DOHH2 (cell line): ENCODE data around the gene ADAT1.

Source experiments
- CTCF ChIP-seq: fragments of 200-600 bp; sonication (generic); IDR thresholded peaks from one replicate; pipeline ENCODE4 v1.5.1; 2014; ENCODE audit warnings: antibody characterized with exemption, mild to moderate bottlenecking, low read depth, low read length; ENCODE audit not compliant: poor library complexity, severe bottlenecking
- EZH2phosphoT487 ChIP-seq: fragments of 200-600 bp; sonication (generic); IDR thresholded peaks from 2 replicates; pipeline ENCODE4 v1.6.1; 2017; ENCODE audit warnings: borderline replicate concordance, mild to moderate bottlenecking, antibody characterized with exemption, low read length, moderate library complexity, mixed read lengths

GRCh38 chr16:75632857-75633256, 9.8 kb upstream of the ADAT1 start:
- TF ChIP-seq CTCF: no peak
- no peak for TF ChIP-seq EZH2phosphoT487
